Endothelial cell of umbilical vein (primary cell): ENCODE results near the gene ARHGAP28. TPM values are rescaled to one million over a fixed set of nuclear protein-coding genes. Genes with fewer than 3 reads are reported as not detected.

Experiments used
- BruUV-seq: library from RNA; stranded (reverse); fragments of 400-500 nt; replicated peaks from 2 replicates; lab custom pipeline; 2021; lab: Mats Ljungman, UMichigan
- CTCF ChIA-PET: fragments of 300-600, 350-600 bp; sonication (Branson Sonifier 250); formaldehyde crosslinking; loops from one replicate; lab custom pipeline; 2021; ENCODE audit warnings: antibody characterized with exemption, inconsistent platforms; lab: Charles Lee
- POLR2A ChIA-PET: fragments of 300-600, 350-600 bp; sonication (Branson Sonifier 250); formaldehyde crosslinking; loops from one replicate; lab custom pipeline; 2021; ENCODE audit warnings: antibody characterized with exemption, inconsistent platforms; lab: Charles Lee
- DNase-seq: peaks from one replicate; pipeline ENCODE4 v3.0.0-alpha.2; 2011; ENCODE audit warnings: low read depth, low spot score
- FAIRE-seq: peaks from 2 replicates; lab custom pipeline; 2011; peaks lifted over from hg19 to GRCh38; lab: Jason Lieb, UNC
- H2AFZ ChIP-seq: 2 replicates; pipeline ENCODE4 v1.6.0; 2012; ENCODE audit warnings: low read depth, low read length, control low read depth, inconsistent platforms
- H3K27ac ChIP-seq: 2 replicates; pipeline ENCODE4 v1.5.1; 2011; ENCODE audit warnings: low read depth, mild to moderate bottlenecking, control low read depth, low read length, moderate library complexity; ENCODE audit not compliant: insufficient read depth
- H3K27me3 ChIP-seq, 2 experiments: 2 replicates each; pipeline versions ENCODE4 v1.6.0 to v1.6.1; 2011; ENCODE audit warnings: low read length in 2 of 2, mixed read lengths in 1 of 2; ENCODE audit not compliant: control insufficient read depth in 2 of 2, insufficient read depth in 2 of 2
- H3K36me3 ChIP-seq, 2 experiments: 2 replicates in 1 of 2; 3 replicates in 1 of 2; pipeline ENCODE4 v1.5.1; 2011; ENCODE audit warnings: low read length in 2 of 2, mild to moderate bottlenecking in 1 of 2, moderate library complexity in 1 of 2; ENCODE audit not compliant: control insufficient read depth in 2 of 2, insufficient read depth in 2 of 2; ENCODE audit errors: extremely low read depth in 1 of 2
- H3K4me1 ChIP-seq: 3 replicates; pipeline ENCODE4 v1.5.1; 2011; ENCODE audit warnings: mild to moderate bottlenecking, low read length; ENCODE audit not compliant: control insufficient read depth, insufficient read depth; ENCODE audit errors: extremely low read depth
- H3K4me2 ChIP-seq: 2 replicates; pipeline ENCODE4 v1.6.1; 2011; ENCODE audit warnings: low read length, control low read depth, mixed read lengths; ENCODE audit not compliant: insufficient read depth
- H3K4me3 ChIP-seq, 3 experiments: fragments of 200-600 bp in 1 of 3; sonication (generic), shearing (Covaris generic) in 1 of 3; replicated peaks in 1 of 3; 2 replicates each; pipeline ENCODE4 v1.5.1; 2011 to 2016; ENCODE audit warnings: control low read depth in 3 of 3, low read length in 3 of 3, mild to moderate bottlenecking in 2 of 3, inconsistent platforms in 1 of 3, low read depth in 1 of 3, moderate library complexity in 1 of 3; ENCODE audit not compliant: insufficient read depth in 1 of 3
- H3K79me2 ChIP-seq: 2 replicates; pipeline ENCODE4 v1.6.0; 2012; ENCODE audit warnings: low read length, inconsistent platforms; ENCODE audit not compliant: control insufficient read depth, insufficient read depth
- H3K9ac ChIP-seq: replicated peaks from 2 replicates; pipeline ENCODE3; 2011; ENCODE audit warnings: low read length, control low read depth; ENCODE audit not compliant: insufficient read depth; ENCODE audit errors: extremely low read depth
- H3K9me1 ChIP-seq: replicated peaks from 3 replicates; pipeline ENCODE4 v1.6.0; 2011; ENCODE audit warnings: mild to moderate bottlenecking, low read length; ENCODE audit not compliant: control insufficient read depth, insufficient read depth; ENCODE audit errors: extremely low read depth
- H3K9me3 ChIP-seq: replicated peaks from 2 replicates; pipeline ENCODE4 v1.5.1; 2012; ENCODE audit warnings: low read length, inconsistent platforms; ENCODE audit not compliant: control insufficient read depth, insufficient read depth
- H4K20me1 ChIP-seq: replicated peaks from 2 replicates; pipeline ENCODE3; 2011; ENCODE audit warnings: mild to moderate bottlenecking, low read length; ENCODE audit not compliant: control insufficient read depth, insufficient read depth; ENCODE audit errors: extremely low read depth
- CTCF ChIP-seq, 2 donors: IDR thresholded peaks; 1 replicate in 1 of 2; 2 replicates in 1 of 2; pipeline ENCODE4 v1.5.1; 2011; ENCODE audit warnings: low read length in 2 of 2, mild to moderate bottlenecking in 2 of 2, moderate library complexity in 2 of 2, control low read depth in 1 of 2, inconsistent platforms in 1 of 2, low read depth in 1 of 2; ENCODE audit not compliant: insufficient read depth in 1 of 2; ENCODE audit errors: extremely low read depth in 1 of 2
- EZH2 ChIP-seq: IDR thresholded peaks from 2 replicates; pipeline ENCODE4 v1.6.1; 2012; ENCODE audit warnings: borderline replicate concordance, low read depth, mild to moderate bottlenecking, moderate library complexity, low read length, inconsistent platforms; ENCODE audit not compliant: severe bottlenecking
- FOS ChIP-seq: IDR thresholded peaks from 2 replicates; pipeline ENCODE4 v1.6.1; 2011; ENCODE audit warnings: mild to moderate bottlenecking, low read length, moderate library complexity, borderline replicate concordance; ENCODE audit not compliant: insufficient read depth
- GATA2 ChIP-seq: IDR thresholded peaks from 2 replicates; pipeline ENCODE4 v1.7.0; 2011; ENCODE audit warnings: low read depth, mild to moderate bottlenecking, moderate library complexity, mixed read lengths, low read length; ENCODE audit not compliant: insufficient read length, insufficient read depth
- JUN ChIP-seq: IDR thresholded peaks from 2 replicates; pipeline ENCODE4 v1.6.1; 2011; ENCODE audit warnings: borderline replicate concordance, low read depth; ENCODE audit not compliant: insufficient read length, insufficient read depth
- MAX ChIP-seq: IDR thresholded peaks from 2 replicates; pipeline ENCODE4 v1.6.1; 2011; ENCODE audit not compliant: insufficient read depth, insufficient read length
- MYC ChIP-seq: IDR thresholded peaks from one replicate; pipeline ENCODE4 v1.6.1; 2011; ENCODE audit warnings: mild to moderate bottlenecking, low read depth, low read length
- POLR2A ChIP-seq: IDR thresholded peaks from 2 replicates; pipeline ENCODE4 v1.6.1; 2012; ENCODE audit warnings: low read depth, mild to moderate bottlenecking, control low read depth, low read length
- dilution Hi-C: fragments of 300-500 bp; cut with MboI; formaldehyde crosslinking; loops from one replicate; pipeline ENCODE4 v1.15.0; 2019; ENCODE audit warnings: low sequenced_read_pairs; ENCODE audit not compliant: extremely low pct_ligation_motif_present
- intact Hi-C: fragments of 100-400 bp; cut with micrococcal nuclease; formaldehyde crosslinking; loops from one replicate; pipeline ENCODE4 v1.10.0; 2022
- polyA plus RNA-seq, 4 experiments: library from polyadenylated mRNA; depleted of rRNA in 3 of 4; stranded (reverse) in 3 of 4; unstranded in 1 of 4; fragments of >200 nt; gene quantifications; 2 replicates each; pipeline versions ENCODE4 v1.2.1 to v1.2.3, GENCODE V29; 2011 to 2012; ENCODE audit warnings: missing spikeins in 1 of 4
- total RNA-seq: library from RNA; stranded (reverse); gene quantifications from 2 replicates; pipeline ENCODE4 v1.2.3, GENCODE V29; 2021

ARHGAP28 gene
- total and polyA plus RNA-seq, 2 donors (not counting 3 experiments of a cell fraction or from before 2014, with no cell fraction given) = 3.8 to 23.4 TPM

GRCh38 chr18:6759579-6759978, 30.1 kb downstream of the ARHGAP28 start:
- H3K4me1 ChIP-seq = peaks cover 5% of the 10 kb centered on the region
- ChIA-PET CTCF (no interaction called here), POLR2A (no interaction called here)
- H3K4me2 ChIP-seq = no peak overlapping the region
- no peak overlapping the region for H3K27ac ChIP-seq
- no peaks in the 10 kb centered on the region for H3K27me3 ChIP-seq
- TF ChIP-seq GATA2 (no peak), EZH2 (no peak), FOS (no peak), POLR2A (no peak), MAX (no peak), JUN (no peak), CTCF (IDR thresholded peaks at IDR 0.05; ENCODE audit: extremely low read depth in 1 of 2, insufficient read depth in 1 of 2, low read depth in 1 of 2, low read length in 2 of 2) (no peak), MYC (no peak)
- no TSS peak for BruUV-seq
- no peak overlapping the region for H2AFZ ChIP-seq
- FAIRE-seq = no peak
- no peaks in the 10 kb centered on the region for H3K36me3 ChIP-seq
- no peaks in the 10 kb centered on the region for H3K9me1 ChIP-seq
- H3K79me2 ChIP-seq = no peaks in the 10 kb centered on the region
- H3K9ac ChIP-seq = no peak overlapping the region
- intact Hi-C loops = no loop called here
- no peak for DNase-seq
- dilution Hi-C loops = no loop called here
- no peaks in the 10 kb centered on the region for H4K20me1 ChIP-seq
- no peak overlapping the region for H3K4me3 ChIP-seq
- no peaks in the 10 kb centered on the region for H3K9me3 ChIP-seq
